GM21786 (cell line): ENCODE data around the gene TMEM143.

Source experiments
- ATAC-seq: cut with Tn5 transposase; IDR thresholded peaks from one replicate; pipeline ENCODE4 v1.9.1; 2021; ENCODE audit not compliant: unreplicated experiment

TMEM143 gene

GRCh38 chr19:48361912-48362311 is 1.8 kb downstream of the TMEM143 start:
- ATAC-seq, result no peak

GRCh38 chr19:48359123-48359522 is 4.6 kb downstream of the TMEM143 start:
- ATAC-seq, result no peak

GRCh38 chr19:48355365-48355954 is 8.3 kb downstream of the TMEM143 start:
- ATAC-seq, result no peak

GRCh38 chr19:48354332-48354992 is 9.3 kb downstream of the TMEM143 start:
- no peak for ATAC-seq

GRCh38 chr19:48353677-48354076 is 10.1 kb downstream of the TMEM143 start:
- ATAC-seq, result no peak

GRCh38 chr19:48351341-48351752 is 12.4 kb downstream of the TMEM143 start:
- ATAC-seq, result no peak

- no peak for ATAC-seq
Observed at GRCh38 chr19:48350856-48351255, 12.9 kb downstream of the TMEM143 start.

- no peak for ATAC-seq
Observed at GRCh38 chr19:48348737-48349136, 15.0 kb downstream of the TMEM143 start.

GRCh38 chr19:48348045-48348444 is 15.7 kb downstream of the TMEM143 start:
- no peak for ATAC-seq

GRCh38 chr19:48346191-48346590 is 17.5 kb downstream of the TMEM143 start:
- no peak for ATAC-seq

GRCh38 chr19:48344892-48345291 is 18.8 kb downstream of the TMEM143 start:
- no peak for ATAC-seq

GRCh38 chr19:48342841-48343540 is 20.7 kb downstream of the TMEM143 start:
- no peak for ATAC-seq

- ATAC-seq, result no peak
Observed at GRCh38 chr19:48342414-48342738, 21.4 kb downstream of the TMEM143 start.

GRCh38 chr19:48341515-48342413 is 22.0 kb downstream of the TMEM143 start:
- no peak for ATAC-seq

- no peak for ATAC-seq
Observed at GRCh38 chr19:48340995-48341394, 22.7 kb downstream of the TMEM143 start.

- ATAC-seq, result no peak
Observed at GRCh38 chr19:48338802-48339503, 24.8 kb downstream of the TMEM143 start.

- ATAC-seq, result no peak
Observed at GRCh38 chr19:48338253-48338755, 25.4 kb downstream of the TMEM143 start.

- ATAC-seq, result peak; percentile 42
Observed at GRCh38 chr19:48333467-48334384, 30.0 kb downstream of the TMEM143 start.

- ATAC-seq, result peak; percentile 56
Observed at GRCh38 chr19:48332662-48333466, 30.9 kb downstream of the TMEM143 start.
